T-helper 1 cell treated with Interleukin-12 subunit alpha and Interleukin-12 subunit beta and Interleukin-4 antibody, amounts not matched to agents 30 ng/mL and 1 ng/mL, for 36 hours (primary cell): ENCODE results near the gene FAS. TPM values are rescaled to one million over a fixed set of nuclear protein-coding genes. Genes with fewer than 3 reads are reported as not detected.
"Not testable (repeated sequence)": the region's sequence is repeated elsewhere in the genome, so short reads cannot be mapped to it uniquely, and the experiment has no call there.

Source experiments
- intact Hi-C: fragments of 100-400 bp; cut with micrococcal nuclease; formaldehyde crosslinking; loops from one replicate; pipeline ENCODE4 v1.15.1; 2024
- total RNA-seq: library from RNA; stranded (reverse); gene quantifications from 2 replicates; pipeline ENCODE4 v1.2.3, GENCODE V29; 2022

Gene FAS
- total RNA-seq, 1 donor from 2014 or later: 84.4 TPM

DNA sequence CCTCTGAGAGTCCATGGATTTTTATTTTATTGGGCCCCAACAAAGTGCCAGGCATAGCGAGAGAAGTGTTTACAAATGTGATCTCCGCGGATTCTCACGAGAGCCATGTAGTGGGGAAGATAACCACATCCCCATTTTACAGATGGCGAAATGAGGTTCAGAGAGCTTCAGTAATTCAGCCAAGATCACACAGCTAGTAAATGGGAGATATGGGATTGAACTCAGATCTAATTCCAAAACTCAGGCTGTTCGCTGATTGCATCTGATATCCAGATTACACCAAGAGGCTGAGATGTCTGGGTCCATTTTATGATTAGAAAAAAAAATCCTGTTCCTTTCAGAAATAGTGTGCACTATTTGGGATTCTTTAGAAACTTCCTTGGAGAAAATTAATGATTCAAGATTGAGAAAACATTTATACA is 1.3 kb downstream of the FAS start:
- intact Hi-C loops: loop anchor here (1.0 to 10.0 kb wide), 13 partner anchors 9 to 1880 kb away; partner anchors contain the start of genes ATAD1, IFIT1, IFIT5 and KIF20B

- intact Hi-C loops: loop anchor here (5.0 to 10.0 kb wide), 8 partner anchors 399 to 1879 kb away; partner anchors contain the start of genes ATAD1, IFIT1, IFIT5 and KIF20B
These were observed 2.4 kb downstream of the FAS start for GRCh38 chr10:88992921-88993524.

DNA sequence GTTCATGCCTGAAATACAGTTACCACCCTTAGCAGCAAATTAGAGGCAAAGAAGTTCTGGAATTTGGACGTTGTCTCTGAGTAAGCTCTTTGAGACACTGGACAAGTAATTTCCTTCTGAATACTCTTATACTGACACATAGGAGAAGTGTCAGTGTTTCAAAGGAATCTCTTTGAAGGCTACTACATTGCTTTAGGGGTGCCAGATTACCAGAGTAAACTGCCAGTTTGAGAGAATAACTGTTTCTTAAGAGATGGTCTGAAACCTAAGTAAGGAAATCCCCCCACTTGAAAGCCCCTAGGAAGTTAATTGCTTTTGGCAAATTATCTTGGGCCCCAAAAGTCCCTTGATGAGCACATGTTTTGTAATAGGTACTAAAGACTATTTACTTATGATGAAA is 3.4 kb downstream of the FAS start:
- intact Hi-C loops: loop anchor here (5.0 to 10.0 kb wide), 8 partner anchors 398 to 1878 kb away; partner anchors contain the start of genes ATAD1, IFIT1, IFIT5 and KIF20B

- intact Hi-C loops: loop anchor here (10.0 kb wide), 2 partner anchors 411 to 611 kb away; partner anchors contain the start of genes LIPJ and RNLS
These were observed 4.7 kb downstream of the FAS start for GRCh38 chr10:88995156-88995876.

DNA sequence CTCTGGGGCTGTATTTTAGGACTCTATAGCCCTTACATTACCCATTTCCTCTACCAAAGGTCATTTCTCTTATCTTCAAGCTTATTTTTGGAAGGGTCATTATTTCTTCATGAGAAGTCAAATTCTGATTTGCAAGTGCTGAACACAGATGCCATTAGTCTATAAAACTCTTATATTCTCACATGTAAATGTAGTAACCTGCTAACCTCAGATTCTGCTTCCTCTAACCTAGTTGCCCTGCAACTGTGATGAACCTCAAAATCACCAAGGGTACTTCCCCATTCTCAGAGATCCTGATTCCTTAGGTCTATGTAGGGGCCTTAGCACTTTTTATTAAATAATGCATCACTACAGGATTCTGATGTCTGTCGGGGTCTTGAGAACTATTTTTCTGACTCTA is 6.3 kb downstream of the FAS start:
- intact Hi-C loops: loop anchor here (10.0 kb wide), 2 partner anchors 412 to 612 kb away; partner anchors contain the start of genes LIPJ and RNLS

DNA sequence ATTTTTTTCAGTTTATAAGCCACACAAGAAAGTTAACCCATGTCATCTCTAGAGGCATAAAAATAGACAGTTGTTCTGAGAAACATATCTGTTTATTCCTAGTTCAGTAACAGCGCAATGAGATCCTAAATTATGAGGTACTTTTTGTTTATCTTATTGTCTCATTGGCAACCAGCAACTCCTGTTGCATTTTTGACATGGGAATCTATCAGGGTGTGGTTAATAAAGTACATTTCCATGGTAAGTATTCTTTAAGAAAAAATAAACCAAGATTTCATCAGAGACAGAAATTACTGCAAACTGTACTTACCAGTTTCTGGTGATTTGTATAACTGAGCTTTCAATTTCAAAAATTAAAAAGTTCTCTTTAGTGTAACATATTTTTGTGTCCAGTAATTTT is 9.0 kb downstream of the FAS start:
- intact Hi-C loops: loop anchor here (5.0 to 10.0 kb wide), 3 partner anchors 415 to 643 kb away; partner anchors contain the start of genes LIPJ and RNLS

DNA sequence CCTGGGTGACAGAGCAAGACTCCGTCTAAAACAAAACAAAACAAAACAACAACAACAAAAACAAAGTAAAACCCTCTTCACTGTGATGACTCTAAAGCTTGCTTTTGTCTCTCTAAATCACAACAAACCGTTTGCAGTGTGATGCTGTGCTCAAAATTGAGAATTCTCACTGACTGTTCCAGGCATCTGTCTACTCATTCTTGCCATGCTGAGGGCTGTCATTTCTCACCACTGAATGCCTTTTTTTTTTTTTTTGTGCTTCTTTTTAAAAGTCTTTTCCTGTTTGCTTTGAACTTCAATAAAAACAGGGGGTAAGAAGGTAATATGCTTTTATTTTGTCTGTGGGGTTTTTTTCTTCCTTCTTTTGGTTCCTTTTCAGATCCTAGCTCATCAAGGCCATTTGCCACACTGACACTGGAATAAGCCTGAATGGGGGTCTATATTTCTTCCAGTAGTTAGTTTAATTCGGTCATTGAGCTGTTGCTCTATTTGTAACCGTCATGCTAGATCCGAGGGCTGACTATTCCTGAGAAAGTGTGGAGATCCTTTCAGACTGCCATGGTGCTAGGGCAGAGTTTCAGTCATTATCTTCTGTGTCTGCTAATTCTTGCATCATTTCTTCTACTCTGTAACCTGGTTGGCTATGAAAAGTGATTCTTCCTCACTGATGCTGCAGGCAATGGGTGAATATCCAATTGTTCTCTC is 10.6 kb downstream of the FAS start:
- intact Hi-C loops: loop anchor here (1.0 to 5.0 kb wide), 3 partner anchors 10 to 641 kb away; no protein-coding TSS in a partner anchor

- intact Hi-C loops: loop anchor here (1.0 to 5.0 kb wide), 3 partner anchors 10 to 641 kb away; no protein-coding TSS in a partner anchor
These were observed 11.1 kb downstream of the FAS start for GRCh38 chr10:89001729-89002072.

DNA sequence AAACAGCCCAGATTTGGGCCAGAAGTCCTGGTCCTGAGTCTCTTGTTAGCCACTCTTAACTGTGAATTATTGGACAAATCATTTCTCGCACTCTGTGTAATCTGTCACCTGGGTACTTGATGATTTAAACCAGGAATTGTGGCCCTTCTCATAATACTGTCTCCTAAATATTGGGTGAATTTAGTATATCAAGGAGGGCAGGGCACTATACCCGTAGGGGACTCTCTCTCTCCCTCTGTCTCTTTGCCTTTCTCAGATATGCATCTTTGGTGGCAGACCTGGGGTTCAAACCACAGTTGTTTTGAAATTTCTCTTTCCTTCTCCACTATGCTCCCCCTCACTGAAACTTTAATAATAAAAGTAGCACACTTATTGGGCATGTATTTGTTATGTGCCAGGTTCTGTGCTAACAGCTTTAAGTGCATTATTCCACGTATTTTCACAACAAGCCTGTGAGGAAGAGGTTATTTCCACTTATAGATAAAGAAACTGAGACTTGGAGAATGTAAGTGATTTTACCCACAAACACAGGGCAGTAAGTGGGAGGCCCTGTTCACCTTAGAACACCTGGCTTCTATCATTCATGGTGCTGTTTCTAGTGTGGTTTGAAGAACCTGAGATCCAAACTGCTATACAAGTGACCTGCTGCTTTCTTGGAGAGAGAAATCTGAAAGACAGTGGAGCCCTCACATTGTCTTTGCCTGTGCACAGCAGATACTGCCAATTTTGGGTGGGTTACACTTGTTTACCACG is 11.8 kb downstream of the FAS start:
- intact Hi-C loops: loop anchor here (5.0 kb wide), 1 partner anchor 640 kb away; no protein-coding TSS in a partner anchor

DNA sequence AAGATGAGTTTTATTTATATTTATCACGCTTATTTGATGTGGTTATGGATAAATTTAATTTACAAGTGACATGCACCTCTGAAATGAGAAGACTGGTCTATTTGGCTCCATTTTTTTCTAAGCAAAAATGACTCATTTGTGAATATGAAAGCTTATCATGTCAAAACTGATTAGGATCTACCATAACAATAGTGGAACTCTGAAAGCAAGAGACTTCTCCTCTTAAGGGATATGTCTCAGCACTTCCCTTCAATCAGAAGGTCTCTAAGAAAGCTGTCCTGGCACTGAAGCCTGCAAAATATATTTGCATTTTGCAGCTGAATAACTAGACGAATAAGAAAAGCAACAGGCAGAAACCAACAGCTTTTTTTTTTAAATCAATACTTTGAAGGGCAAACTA is 12.7 kb downstream of the FAS start:
- intact Hi-C loops: loop anchor here (1.0 to 5.0 kb wide), 3 partner anchors 26 to 639 kb away; no protein-coding TSS in a partner anchor

DNA sequence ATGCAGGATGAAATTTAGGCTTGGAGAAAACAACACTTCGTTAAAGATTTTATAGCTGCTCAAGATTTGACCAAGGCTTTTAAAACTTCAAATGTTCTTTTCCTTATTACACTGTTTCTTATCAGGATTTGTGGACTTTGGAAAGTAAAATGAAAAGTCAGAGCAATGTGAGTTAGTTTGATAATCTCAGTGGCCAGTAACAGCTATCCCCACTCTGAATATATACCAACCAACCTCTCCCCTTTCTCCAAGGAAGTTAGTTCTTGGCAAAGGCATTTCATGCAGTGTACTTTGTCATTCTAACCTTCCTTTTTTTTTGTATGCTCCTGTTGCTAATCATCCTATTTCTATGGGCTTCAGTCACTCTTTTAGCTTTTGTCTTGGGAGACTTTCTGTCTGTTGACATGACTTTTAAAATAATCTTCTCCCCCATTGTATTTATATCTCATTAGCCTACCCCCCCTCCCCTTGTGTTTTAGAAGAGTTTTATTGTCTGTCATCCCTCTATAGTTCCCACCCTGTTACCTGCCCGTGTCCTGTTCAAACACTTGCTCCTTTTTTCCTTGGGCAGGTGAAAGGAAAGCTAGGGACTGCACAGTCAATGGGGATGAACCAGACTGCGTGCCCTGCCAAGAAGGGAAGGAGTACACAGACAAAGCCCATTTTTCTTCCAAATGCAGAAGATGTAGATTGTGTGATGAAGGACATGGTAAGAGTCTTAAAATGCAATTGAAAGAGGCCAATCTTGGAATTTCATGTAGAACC is 16.7 kb downstream of the FAS start:
- intact Hi-C loops: no loop called here

GRCh38 chr10:89018700-89019346 is 28.2 kb downstream of the FAS start:
- intact Hi-C loops: not testable (repeated sequence)

DNA sequence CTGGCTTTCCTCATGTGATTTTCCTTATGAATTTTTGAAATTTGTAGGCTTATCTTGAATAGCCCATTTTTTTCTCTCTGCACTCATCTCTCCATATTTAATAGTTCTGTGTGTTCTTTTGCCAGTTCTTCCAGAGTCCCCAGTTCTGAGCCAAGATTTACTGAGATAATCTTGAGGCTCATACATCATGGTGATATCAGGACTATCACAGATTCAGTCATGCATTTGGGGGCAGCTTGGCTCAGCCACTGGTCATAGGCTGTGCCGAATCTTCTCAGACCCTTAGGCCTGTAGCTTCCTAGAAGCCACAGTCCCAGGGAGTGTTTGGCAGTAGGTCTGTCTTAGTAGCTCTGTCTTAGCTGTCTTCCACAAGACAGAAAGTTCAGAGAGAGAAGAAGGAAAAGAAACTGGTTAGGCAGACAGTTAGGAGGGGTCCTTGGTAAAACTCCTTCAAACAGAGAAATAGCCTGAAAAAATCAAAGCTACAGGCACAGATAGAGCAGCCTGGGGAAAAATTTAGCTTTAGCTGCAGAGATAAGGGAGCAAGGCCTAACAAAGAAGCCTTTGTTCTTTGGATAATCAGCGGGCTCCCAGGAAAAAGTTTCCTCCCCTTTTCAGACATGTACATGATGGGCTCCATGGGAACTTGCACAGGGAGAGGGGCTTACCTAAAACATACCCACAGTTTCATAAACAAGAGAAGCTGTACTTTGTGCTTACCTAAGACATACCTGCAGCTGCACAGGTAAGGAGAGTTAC is 29.1 kb downstream of the FAS start:
- intact Hi-C loops: no loop called here

GRCh38 chr10:89021526-89021925 is 30.9 kb downstream of the FAS start:
- intact Hi-C loops: not testable (repeated sequence)

DNA sequence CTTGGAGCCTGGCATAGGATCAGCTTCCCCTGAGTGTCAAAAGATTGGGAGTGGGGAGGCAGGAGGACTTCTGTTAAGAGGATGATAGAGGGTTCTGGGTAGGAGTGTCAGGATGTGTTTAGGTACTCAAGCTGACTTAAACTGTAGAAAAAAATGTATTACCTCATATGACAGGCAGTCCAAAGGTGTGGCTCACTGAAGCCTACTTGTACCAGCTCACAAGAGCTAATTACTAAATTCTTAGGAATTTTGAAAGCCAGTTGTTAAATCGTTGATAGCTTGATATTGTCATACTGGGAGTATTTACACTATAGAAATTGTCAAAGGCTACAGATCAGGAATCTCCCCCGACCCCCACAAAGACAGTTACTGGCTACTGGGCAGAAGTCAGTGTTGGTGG is 32.1 kb downstream of the FAS start:
- intact Hi-C loops: no loop called here

DNA sequence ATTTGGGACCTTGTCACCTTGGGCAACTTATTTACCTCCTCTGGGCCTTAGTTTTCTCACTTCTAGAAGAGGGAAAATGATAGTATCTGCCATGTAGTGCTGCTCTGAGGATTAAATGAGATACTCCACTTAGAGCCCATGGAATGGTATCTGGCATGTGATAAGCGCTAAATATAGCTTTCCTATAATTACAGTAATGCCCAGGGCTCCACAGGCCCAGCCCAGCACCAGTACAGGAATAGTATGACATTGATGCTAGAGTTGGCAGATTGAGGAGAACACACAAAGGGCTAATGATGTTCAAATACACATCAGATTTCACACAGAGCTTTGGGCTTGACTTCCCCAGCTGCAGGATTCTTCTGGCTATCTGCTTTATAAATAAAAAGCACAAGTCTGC is 34.9 kb downstream of the FAS start:
- intact Hi-C loops: loop anchor here (5.0 kb wide), 1 partner anchor 537 kb away; no protein-coding TSS in a partner anchor

DNA sequence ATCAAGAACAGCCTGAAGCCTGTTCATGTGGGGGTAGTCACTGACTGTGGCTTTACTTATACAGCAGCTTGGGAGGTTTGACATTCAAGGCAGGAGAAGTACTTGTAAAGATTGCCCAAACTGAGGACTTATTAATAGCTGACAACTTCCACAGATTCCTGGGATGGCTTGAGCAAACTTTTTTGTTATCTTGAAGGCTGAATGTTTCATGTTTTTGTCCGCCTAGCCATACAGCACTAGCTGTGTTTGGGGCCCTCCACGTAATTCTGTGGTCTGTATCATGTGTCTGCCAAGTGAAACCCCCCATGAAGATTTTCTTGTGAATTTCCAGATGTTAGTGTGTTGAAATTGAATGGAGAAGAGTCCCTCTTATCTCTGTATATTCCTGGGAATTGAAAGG is 38.6 kb downstream of the FAS start:
- intact Hi-C loops: loop anchor here (1.0 to 5.0 kb wide), 5 partner anchors 26 to 533 kb away; no protein-coding TSS in a partner anchor

DNA sequence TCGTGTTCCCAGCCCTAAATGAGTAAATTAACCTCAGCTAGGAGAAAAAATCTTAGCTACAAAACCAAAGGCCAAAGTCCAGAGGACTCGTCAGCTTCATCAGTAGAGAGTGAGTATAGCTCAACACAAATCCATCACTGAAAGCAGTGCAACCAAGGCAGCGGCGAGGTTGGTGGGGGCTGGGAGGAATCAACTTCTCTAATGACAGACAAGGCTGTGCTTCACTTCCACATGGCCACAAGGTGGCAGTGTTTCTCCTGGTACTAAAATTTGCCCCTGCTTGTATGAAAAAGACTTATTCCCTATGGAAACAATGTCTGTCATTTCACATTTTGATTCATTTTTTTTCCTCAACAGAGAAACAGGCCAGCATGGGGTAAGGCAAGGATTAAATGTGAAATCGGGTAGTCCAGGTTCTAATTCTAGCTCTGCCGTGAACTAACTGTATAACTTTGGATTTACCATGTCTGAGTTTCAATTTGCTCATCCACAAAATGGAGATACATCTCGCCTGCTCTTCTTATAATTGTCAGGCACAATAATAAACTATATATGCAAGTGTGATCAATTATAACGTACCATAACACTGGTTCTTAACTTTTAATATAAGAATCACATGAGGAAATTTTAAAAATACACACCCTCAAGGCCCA is 39.3 kb downstream of the FAS start:
- intact Hi-C loops: loop anchor here (1.0 to 5.0 kb wide), 6 partner anchors 27 to 532 kb away; no protein-coding TSS in a partner anchor
